Ishikawa (cell line): ENCODE data around the gene ASB14.

Experiments used
- RAD21 ChIP-seq: IDR thresholded peaks from 2 replicates; pipeline ENCODE4 v1.6.1; 2012; ENCODE audit warnings: low read depth
- USF1 ChIP-seq: IDR thresholded peaks from 2 replicates; pipeline ENCODE4 v1.6.1; 2012
- YY1 ChIP-seq: IDR thresholded peaks from 2 replicates; pipeline ENCODE4 v1.6.1; 2012; ENCODE audit warnings: low read depth
- TF ChIP-seq, protein P1 (sequence below): IDR thresholded peaks from 2 replicates; pipeline ENCODE4 v1.6.1; 2012; ENCODE audit warnings: low read depth, mild to moderate bottlenecking

- TF ChIP-seq RAD21 (no peak), YY1 (no peak), USF1 (no peak)
- TF ChIP-seq, protein P1, sequence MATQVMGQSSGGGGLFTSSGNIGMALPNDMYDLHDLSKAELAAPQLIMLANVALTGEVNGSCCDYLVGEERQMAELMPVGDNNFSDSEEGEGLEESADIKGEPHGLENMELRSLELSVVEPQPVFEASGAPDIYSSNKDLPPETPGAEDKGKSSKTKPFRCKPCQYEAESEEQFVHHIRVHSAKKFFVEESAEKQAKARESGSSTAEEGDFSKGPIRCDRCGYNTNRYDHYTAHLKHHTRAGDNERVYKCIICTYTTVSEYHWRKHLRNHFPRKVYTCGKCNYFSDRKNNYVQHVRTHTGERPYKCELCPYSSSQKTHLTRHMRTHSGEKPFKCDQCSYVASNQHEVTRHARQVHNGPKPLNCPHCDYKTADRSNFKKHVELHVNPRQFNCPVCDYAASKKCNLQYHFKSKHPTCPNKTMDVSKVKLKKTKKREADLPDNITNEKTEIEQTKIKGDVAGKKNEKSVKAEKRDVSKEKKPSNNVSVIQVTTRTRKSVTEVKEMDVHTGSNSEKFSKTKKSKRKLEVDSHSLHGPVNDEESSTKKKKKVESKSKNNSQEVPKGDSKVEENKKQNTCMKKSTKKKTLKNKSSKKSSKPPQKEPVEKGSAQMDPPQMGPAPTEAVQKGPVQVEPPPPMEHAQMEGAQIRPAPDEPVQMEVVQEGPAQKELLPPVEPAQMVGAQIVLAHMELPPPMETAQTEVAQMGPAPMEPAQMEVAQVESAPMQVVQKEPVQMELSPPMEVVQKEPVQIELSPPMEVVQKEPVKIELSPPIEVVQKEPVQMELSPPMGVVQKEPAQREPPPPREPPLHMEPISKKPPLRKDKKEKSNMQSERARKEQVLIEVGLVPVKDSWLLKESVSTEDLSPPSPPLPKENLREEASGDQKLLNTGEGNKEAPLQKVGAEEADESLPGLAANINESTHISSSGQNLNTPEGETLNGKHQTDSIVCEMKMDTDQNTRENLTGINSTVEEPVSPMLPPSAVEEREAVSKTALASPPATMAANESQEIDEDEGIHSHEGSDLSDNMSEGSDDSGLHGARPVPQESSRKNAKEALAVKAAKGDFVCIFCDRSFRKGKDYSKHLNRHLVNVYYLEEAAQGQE: no peak
Measured at GRCh38 chr3:57279685-57280084, 12.8 kb downstream of the ASB14 start.
